Esophagus muscularis mucosa (tissue), 3 donors: ENCODE results near the gene CCDC34.

Experiments used
- CTCF ChIP-seq, 3 experiments: fragments of 200-600 bp in 2 of 3; fragments of 450-650 bp in 1 of 3; sonication (generic) in 2 of 3; IDR thresholded peaks; one replicate each; pipeline ENCODE4 v1.5.1; 2017 to 2019; ENCODE audit warnings: antibody characterized with exemption in 3 of 3, mild to moderate bottlenecking in 2 of 3, moderate library complexity in 1 of 3
- POLR2A ChIP-seq: fragments of 450-650 bp; IDR thresholded peaks from one replicate; pipeline ENCODE4 v1.6.1; 2017; ENCODE audit warnings: antibody characterized with exemption, moderate library complexity, mild to moderate bottlenecking, low read depth

- TF ChIP-seq POLR2A (no peak), CTCF (IDR thresholded peaks at IDR 0.05) (no peak)
Observed at GRCh38 chr11:27315836-27316235, 47.2 kb downstream of the CCDC34 start.
